NCI-H524 (cell line): ENCODE data around the gene OR51D1.
A peak's percentile ranks its signal among the peaks of the same experiment; 100 is the strongest.

ENCODE experiments used
- DNase-seq, 2 experiments: peaks; one replicate each; lab custom pipeline; 2025; lab: John Stamatoyannopoulos, UW

Gene OR51D1

GRCh38 chr11:4644233-4644632 lies 7.0 kb downstream of the OR51D1 start:
- no peak for DNase-seq

- DNase-seq: no peak
These were observed 8.7 kb downstream of the OR51D1 start for GRCh38 chr11:4645974-4646373.

- peak; percentile 14 to 49 for DNase-seq
These were observed 10.5 kb downstream of the OR51D1 start for GRCh38 chr11:4647766-4648165.

- DNase-seq: no peak
These were observed 17.5 kb downstream of the OR51D1 start for GRCh38 chr11:4654635-4655369.

GRCh38 chr11:4658629-4659445 lies 21.6 kb downstream of the OR51D1 start:
- no peak for DNase-seq

GRCh38 chr11:4662876-4663275 lies 25.6 kb downstream of the OR51D1 start:
- no peak for DNase-seq

- DNase-seq: no peak
These were observed 26.9 kb downstream of the OR51D1 start for GRCh38 chr11:4664183-4664582.

- DNase-seq: no peak
These were observed 27.5 kb downstream of the OR51D1 start for GRCh38 chr11:4664786-4665185.

- DNase-seq: no peak
These were observed 28.1 kb downstream of the OR51D1 start for GRCh38 chr11:4665424-4665823.

- DNase-seq: no peak
These were observed 34.5 kb downstream of the OR51D1 start for GRCh38 chr11:4671741-4672140.

- DNase-seq: no peak
These were observed 35.2 kb downstream of the OR51D1 start for GRCh38 chr11:4672470-4672869.

- DNase-seq: no peak
These were observed 36.5 kb downstream of the OR51D1 start for GRCh38 chr11:4673781-4674180.

- peak; percentile 56 to 83 for DNase-seq
These were observed 40.7 kb downstream of the OR51D1 start for GRCh38 chr11:4677948-4678347.

- DNase-seq: peak in 1 of 2 experiments; percentile 43
These were observed 43.1 kb downstream of the OR51D1 start for GRCh38 chr11:4680341-4680740.

- no peak for DNase-seq
These were observed 45.5 kb downstream of the OR51D1 start for GRCh38 chr11:4682623-4683419.

- peak in 1 of 2 experiments; percentile 10 for DNase-seq
These were observed 47.5 kb downstream of the OR51D1 start for GRCh38 chr11:4684631-4685285.
